Measurements from ENCODE around the gene RBM33.

GRCh38 chr7:155611808-155612447 lies 32.5 kb upstream of the RBM33 start:
- TF ChIP-seq CTCF (IDR thresholded peaks at IDR 0.05 in 8 of 11, conservative IDR thresholded peaks at IDR 0.05 in 3 of 11) (no peak), POLR2A (IDR thresholded peaks at IDR 0.05) (no peak), POLR2AphosphoS5 (IDR thresholded peaks at IDR 0.05) (no peak)
